Activated CD8-positive, alpha-beta memory T cell treated with anti-CD3 and anti-CD28 coated beads for 36 hours (primary cell): ENCODE measurements around the gene IFNAR1. TPM values are rescaled to one million over a fixed set of nuclear protein-coding genes. Genes with fewer than 3 reads are reported as not detected.

Experiments
- CTCF ChIA-PET: fragments of 350-600 bp; sonication (Branson Sonifier 250); formaldehyde crosslinking; loops from one replicate; lab custom pipeline; 2021; ENCODE audit warnings: antibody characterized with exemption; lab: Charles Lee
- POLR2A ChIA-PET: fragments of 350-600 bp; sonication (Branson Sonifier 250); formaldehyde crosslinking; loops from one replicate; lab custom pipeline; 2021; ENCODE audit warnings: antibody characterized with exemption; lab: Charles Lee
- total RNA-seq, 2 experiments: library from RNA; stranded (reverse); gene quantifications; one replicate each; pipeline ENCODE4 v1.2.3, GENCODE V29; 2021

Gene IFNAR1
- total RNA-seq = 10 to 100 TPM; 32.1 to 32.3 TPM

DNA sequence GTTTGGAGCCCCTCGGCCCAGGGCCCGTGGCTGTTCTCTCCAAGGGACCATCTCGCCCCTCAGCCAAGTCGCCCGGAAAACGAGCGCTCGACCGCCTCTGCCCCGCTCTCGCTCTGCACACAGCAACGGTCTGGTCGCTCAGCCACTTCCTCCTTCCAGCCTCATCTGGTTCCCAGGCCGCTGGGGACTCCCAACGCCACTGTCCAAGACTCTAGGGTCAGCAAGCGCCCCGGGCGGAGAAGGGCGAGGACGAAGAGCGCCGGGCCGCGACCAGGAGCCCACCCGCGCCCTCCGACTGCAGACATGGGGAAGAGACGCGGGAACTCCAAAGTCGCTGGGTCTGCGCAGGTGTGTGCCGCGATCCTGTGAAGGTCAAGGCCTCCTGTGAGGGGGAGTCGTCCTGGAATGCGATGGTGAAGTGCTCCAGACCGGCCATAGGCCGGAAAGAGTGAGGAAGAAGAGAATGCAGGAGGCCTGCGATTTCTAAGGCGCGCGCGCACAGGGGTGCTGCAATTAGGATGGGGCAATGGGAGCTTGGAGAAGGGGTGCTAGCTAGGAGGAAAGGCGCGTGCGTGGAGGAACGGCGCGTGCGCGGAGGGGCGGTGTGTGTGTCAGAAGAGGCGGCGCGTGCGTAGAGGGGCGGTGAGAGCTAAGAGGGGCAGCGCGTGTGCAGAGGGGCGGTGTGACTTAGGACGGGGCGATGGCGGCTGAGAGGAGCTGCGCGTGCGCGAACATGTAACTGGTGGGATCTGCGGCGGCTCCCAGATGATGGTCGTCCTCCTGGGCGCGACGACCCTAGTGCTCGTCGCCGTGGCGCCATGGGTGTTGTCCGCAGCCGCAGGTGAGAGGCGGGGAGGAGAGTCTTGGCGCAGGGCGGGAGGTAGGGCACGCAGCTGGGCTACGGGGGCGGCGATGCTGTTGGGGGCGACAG, at the start of gene IFNAR1:
Gene IFNAR1, plus strand, starts transcription at position 680 of the 931 bp plus-strand sequence. Its CDS starts 86 bp downstream, at position 766.
- POLR2A ChIA-PET = interaction anchor here (0.6 to 1.4 kb wide), 6 partner anchors 11 to 612 kb away, joined by 3 to 8 read pairs (median 4); partner anchors contain the start of genes IL10RB and SON
- CTCF ChIA-PET = interaction anchor here (1.1 to 1.4 kb wide), 2 partner anchors 37 to 68 kb away, joined by 4 to 6 read pairs; no protein-coding TSS in a partner anchor

DNA sequence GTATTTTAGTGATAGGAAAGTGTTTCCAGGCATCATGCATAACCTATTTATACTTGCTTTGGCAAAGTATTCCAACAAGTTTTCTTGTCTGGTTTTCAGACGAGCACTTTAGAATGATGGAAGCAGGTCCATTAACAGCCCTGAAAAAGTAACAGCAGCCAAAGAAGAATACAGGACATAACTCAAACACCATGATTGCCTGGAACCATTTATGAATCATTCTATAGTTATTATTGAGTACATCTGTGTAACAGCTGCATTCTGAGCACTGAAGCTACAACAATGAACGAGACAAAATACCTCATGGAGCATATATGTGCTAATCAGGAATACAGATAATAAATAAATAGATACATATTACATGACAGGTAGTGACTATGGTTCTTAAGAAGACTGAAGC, 46.0 kb upstream of the IFNAR1 start:
- ChIA-PET CTCF (no interaction called here), POLR2A (no interaction called here)

DNA sequence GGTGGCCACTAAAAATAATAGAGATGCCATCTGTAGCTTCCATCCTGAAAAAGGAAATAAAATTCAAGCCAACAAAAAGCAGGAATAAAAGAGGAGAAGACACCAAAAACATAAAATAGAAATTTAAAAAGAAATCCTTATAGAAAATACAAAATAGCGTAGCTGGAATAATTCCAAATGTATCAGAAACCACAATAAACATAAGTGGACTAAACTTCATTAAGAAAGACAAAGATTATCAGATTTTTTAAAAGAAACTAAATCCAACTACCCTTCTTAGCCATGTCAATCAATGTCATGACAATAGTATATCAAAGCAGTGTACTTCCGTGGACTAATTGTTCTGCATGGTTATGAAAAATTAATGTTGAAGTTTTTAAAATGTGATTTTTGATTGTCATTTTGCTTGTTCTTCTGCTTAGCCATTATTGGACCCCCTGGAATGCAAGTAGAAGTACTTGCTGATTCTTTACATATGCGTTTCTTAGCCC, 45.4 kb upstream of the IFNAR1 start:
- ChIA-PET CTCF (no interaction called here), POLR2A (interaction anchor here (0.6 kb wide), 1 partner anchor 76 kb away, joined by 5 read pairs; no protein-coding TSS in a partner anchor)

DNA sequence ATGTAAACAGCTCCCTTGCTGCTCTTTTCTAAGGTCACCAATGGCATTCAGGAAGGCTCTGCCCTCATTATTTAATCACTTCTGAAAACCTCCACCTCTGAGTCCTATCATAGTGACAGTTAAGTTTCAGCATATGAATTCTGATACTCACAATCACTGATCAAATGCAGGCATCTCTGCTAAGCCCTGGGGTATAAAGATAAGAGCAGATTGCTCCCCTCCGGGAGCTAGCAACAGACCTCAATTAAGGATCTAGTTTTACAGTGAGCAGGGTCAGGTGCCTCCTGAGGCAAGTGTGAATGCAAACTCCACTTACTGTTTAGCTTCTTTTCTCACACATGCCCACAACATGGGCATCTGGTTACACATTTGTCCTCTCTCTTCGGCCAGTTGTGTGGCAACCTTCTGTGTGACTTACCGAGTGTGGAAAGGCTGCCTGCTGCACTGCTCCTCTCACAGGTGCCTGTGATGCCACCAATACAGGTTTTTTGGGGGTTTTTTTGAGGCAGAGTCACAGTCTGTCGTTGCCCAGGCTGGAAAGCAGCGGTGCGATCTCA, 43.6 kb upstream of the IFNAR1 start:
- POLR2A ChIA-PET = no interaction called here
- CTCF ChIA-PET = no interaction called here

DNA sequence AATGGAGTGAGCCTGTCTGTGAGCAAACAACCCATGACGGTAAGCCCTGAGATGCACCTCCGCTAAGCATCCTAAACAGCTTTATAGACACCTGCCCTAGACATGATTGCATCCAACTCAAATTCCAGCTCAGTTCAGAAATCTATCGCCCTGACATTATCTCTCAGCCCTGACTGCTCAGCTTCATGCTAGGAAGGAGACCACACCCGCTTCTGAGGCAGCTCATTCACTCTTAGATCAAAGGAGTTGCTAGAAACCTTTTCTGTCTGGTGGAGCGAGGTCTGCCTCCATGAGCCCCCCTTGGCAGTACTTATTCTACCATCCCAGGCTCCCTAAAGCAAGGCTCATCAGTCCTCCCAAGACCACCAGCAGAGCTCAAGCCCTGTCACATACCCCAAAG, 41.6 kb upstream of the IFNAR1 start:
- ChIA-PET CTCF (interaction anchor here (0.6 kb wide), 1 partner anchor 219 kb away, joined by 3 read pairs; no protein-coding TSS in a partner anchor), POLR2A (no interaction called here)

DNA sequence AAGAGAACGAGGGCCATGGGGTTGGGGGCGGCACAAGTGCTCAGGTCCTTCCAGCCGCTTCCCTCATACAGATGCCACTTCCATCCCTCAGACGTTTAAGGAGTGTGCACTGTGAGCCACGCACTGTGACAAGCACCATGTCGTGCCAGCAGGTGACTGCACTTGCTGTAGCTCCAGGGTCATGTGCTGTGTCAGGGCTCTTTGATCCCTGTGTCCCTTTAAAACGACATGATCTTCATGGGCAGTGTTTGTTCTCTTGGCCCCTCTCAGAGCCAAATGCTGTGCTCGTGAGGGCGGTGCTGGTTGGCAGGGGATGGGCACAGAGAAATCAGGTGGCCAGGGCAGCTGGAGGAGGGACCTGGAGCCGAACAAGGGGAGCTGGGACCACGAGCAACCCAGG, 38.7 kb upstream of the IFNAR1 start:
- ChIA-PET CTCF (interaction anchor here (0.6 kb wide), 1 partner anchor 289 kb away, joined by 3 read pairs; no protein-coding TSS in a partner anchor), POLR2A (no interaction called here)

DNA sequence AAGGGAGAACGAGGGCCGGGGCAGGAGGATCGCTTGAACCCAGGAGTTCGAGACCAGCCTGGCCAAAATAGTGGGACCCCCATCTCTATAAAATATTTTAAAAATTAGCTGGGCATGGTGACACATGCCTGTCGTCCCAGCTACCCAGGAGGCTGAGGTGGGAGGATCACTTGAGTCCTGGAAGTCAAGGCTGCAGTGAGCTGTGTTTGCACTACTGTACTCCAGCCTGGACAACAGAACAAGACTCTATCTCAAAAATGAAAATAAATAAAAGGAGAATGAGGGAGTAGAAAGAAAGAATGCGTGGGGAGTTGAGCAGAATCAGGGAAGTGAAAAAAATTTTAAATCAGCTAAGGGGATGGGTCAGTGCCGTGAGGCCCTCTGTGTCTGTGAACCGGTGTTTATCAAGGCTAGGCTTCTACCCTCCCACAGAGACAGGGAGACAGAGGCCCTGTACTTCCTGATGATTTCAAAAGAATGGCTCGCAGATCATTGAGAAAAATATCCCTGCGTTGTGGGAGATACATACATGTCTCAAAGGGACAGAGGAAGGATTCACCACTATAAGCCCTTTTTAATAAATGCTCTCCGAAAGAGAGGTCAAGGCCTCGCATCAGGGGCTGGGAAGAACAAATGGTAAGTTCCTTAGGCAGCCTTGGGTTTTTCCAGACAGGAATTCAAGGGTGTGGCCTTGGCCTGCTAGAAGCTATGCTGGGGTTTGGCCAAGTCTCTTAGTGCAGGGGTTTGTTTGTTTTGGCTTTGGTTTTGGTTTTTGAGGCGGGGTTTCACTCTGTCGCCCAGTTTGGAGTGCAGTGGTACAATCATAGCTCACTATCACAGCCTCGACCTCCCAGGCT, 37.9 kb upstream of the IFNAR1 start:
- POLR2A ChIA-PET = no interaction called here
- CTCF ChIA-PET = no interaction called here

DNA sequence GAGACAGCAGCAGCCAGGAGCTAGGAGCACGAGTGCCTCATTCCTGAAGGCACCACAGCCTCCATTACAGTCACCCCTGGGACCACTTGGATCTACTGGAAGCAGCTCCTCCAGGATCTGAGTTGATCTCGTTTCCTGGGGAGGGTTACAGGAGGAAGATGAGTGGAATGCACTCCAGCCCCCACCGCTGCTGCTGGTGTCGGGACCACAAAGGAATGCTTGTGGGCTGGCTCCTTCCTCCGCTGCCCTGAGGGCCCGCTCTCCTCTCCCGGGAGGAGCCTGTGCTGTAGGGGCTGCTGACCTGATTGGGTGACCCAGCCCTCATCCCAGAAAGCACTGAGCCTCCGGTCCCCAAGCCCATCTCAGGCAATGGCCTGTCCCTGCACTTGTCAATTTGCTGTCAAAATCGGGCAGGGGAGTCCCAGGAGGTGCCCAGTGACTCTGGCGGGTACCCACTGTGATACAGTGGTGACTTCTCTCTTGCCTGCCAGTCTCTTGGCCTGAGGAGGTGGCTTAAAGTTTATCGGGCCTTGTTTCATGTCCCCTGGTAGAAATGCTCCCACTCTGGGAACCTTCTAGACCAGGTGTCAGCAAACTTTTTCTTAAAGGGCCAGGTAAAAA, 35.5 kb upstream of the IFNAR1 start:
- ChIA-PET CTCF (no interaction called here), POLR2A (no interaction called here)

DNA sequence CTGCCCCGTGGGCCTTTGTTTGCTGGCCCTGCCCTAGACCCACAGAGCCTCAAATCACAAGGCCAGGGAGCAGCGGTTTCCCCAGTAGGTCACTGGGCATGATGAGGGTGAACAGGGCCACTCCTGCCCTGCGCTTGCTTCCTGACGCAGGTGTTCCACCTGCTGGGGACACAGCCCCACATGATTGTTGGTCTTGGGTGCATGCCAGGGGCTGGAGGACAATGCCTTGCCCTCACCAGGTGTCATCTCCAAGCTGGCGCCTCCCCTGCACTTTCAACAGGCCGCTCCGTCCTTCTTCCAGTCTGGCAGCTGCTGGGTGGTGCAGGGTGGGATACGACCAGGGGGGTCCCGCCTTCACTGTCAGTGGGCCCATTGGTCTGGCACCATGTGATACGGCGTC, 34.3 kb upstream of the IFNAR1 start:
- CTCF ChIA-PET = no interaction called here

DNA sequence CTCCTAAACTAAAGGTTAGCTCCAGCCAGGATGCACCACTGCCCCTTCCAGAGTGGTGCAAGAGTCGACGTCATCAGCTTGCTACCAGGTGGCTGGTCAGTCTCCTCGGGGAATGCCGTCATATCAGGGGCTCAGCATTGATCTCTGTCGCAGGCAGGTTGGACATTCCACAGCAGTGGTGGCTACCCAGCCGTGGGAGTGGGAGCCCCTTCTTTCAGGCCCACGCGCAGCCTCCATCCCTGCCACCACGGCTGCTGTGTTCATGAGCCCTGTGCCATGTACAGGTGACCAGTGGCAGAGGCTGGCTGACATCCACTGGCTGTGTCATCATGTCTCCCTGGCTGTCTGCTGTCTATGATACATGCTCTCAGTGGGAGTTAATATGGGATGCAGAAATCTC, 33.1 kb upstream of the IFNAR1 start:
- ChIA-PET POLR2A (interaction anchor here (0.5 kb wide), 1 partner anchor 185 kb away, joined by 6 read pairs; no protein-coding TSS in a partner anchor), CTCF (no interaction called here)

More for the DNA sequence above, 34.3 kb upstream of the IFNAR1 start:
- POLR2A ChIA-PET = no interaction called here

DNA sequence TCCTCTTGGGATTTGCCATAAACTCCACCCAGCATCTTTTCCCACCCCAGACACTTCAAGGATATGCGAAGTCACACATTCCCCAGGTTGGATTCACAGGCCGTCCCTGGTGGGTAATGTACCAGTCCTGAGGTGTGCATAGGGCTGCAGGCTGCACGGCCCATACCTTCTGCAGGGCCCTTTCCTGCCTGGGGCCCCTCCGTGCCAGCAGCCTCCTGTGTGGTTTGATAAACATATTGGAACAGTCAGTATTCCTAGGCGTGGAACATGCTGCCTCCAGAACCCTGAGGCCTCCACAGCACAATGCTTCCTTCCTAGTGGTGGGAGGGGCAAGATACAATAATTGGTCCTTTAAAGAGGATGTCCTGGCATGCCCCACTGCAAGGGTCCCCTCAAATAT, 32.0 kb upstream of the IFNAR1 start:
- POLR2A ChIA-PET = no interaction called here
- CTCF ChIA-PET = no interaction called here

DNA sequence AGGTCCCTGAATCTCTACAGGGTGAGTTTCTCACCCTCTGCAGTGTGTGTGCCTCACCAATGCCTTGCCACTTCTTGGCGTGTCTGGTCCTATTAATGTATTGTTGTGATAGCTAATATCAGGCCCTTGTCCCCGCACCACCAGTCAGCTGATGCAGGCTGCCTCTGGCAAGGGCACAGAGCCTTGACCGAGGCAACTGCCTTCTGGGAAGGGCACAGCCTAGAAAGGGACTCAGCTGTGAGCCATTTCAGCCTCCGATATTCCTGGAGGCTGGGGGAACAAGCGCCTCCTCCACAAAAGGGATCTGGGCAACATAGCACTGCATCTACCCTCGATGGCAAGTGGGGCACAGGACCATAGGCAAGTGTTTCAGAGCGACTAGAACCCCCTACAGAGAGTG, 31.6 kb upstream of the IFNAR1 start:
- ChIA-PET POLR2A (no interaction called here), CTCF (no interaction called here)

DNA sequence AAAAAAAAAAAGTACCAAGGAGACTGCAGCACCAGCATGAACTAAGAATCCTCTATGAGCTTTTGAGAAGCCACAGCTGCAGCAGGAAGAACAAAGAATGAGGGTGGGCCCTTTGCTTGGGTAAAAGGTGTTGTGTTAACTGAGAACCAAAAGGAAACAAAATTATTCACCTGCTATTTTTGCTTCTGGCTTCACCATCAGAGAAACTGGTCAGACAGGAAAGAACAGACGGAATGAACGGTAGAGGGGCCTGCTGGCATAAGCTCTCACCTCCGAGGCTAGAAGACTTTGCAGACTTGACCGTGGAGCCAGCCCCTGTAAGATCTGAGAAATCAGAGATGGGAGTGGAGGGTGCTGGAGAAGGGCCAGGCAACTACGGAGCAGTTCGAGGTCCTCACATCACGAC, 31.0 kb upstream of the IFNAR1 start:
- CTCF ChIA-PET = interaction anchor here (0.6 kb wide), 1 partner anchor 24 kb away, joined by 3 read pairs; no protein-coding TSS in a partner anchor

DNA sequence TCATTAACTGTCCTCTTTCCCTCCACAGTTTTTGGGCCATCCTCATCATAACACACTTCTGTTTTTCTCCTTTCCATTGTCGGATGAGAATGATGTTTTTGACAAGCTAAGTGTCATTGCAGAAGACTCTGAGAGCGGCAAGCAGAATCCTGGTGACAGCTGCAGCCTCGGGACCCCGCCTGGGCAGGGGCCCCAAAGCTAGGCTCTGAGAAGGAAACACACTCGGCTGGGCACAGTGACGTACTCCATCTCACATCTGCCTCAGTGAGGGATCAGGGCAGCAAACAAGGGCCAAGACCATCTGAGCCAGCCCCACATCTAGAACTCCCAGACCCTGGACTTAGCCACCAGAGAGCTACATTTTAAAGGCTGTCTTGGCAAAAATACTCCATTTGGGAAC, 28.6 kb upstream of the IFNAR1 start:
- ChIA-PET CTCF (no interaction called here), POLR2A (no interaction called here)

More for the DNA sequence above, 31.0 kb upstream of the IFNAR1 start:
- POLR2A ChIA-PET = no interaction called here

DNA sequence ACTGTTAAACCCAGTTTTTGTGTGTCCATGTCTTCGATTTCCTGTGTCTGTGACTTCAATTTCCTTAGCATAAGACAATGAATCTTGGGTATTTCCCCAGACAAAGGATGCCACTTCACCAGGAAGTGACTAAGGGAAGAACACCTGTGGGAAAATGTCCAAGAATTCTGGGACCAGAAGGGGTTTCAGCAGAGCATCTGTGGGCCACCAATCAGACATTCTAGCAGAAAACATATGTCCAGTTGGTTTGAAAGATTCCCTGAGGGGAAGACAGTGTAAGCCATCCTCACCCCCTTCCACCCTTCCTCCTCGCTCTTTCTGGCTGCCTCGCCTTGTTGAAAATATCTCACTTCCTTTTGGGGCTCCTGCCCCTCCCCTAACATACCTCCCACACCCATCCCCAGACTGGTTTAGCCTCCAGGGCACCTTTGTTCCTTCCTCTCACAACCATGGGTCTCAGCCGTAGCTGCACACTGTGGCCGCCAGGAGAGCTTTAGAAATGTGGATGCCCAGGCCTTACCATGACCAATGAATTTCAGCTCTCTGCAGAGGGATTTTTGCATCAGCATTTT, 25.5 kb upstream of the IFNAR1 start:
- POLR2A ChIA-PET = no interaction called here
- CTCF ChIA-PET = interaction anchor here (0.5 kb wide), 1 partner anchor 73 kb away, joined by 3 read pairs; no protein-coding TSS in a partner anchor

DNA sequence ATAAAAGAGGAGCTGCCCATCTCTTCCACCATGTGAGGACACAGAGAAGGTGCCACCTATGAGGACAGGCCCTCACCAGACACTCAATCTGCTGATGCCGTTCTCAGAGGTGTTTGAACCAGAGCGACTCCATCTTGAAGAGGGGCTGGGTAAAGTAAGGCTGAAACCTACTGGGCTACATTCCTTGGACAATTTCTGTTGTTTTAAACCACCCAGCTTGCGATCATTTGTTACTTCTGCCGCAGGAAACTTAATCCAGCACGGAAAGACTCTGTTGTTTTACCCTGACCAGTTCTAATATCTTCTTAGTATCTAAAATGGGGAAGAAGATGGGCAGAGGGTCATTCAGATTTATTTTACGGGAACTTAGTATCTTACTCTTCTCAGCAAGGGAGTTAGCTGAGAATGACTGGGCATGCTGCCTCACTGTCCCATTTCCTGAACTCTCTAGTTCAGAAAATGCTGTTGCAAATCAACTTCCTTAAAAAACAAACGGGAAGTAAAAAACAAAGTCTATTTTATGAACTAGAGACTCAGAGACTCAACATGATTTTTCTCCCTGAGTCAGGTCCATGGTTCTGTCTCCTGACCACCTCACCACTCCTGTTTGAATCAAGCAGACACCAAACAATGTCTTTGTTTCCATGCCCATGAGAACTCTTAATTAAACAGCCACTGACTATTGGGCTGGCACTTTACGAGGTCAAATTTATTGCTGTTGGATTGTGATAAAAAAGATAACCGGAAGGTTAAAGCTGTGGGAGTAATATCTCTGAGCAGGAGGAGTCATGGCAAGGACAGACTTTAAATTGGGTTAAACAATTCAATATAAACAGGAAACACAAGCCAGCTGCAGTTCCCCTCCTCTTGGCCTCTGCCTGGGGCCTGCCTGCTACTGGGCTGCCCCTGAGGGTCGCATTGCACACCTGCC, 23.8 kb upstream of the IFNAR1 start:
- POLR2A ChIA-PET = no interaction called here
- CTCF ChIA-PET = no interaction called here

DNA sequence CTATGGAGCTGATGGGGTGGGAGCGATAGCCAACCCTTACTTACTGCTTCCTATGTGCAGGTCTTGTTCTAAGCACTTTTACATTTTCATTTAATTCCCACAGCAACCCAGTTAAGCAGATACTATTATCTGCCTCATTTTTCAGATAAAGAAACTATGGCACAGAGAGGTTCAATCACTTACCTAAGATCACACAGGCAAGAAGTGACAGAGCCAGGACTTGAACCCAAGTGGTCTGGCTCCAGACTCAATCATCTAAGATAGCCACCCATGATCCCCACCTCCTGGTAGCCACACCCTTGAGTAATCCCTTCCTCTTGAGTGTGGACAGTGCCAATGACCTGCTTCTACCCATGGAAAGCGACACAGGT, 23.2 kb upstream of the IFNAR1 start:
- CTCF ChIA-PET = no interaction called here
- POLR2A ChIA-PET = no interaction called here
